ENCODE data around the gene MYO7B.

Gene MYO7B

GRCh38 chr2:127633556-127634065, 98.1 kb downstream of the MYO7B start (continued):
- TF ChIP-seq CSRNP3 (CRISPR knock-in tag; IDR thresholded peaks at IDR 0.05) (no peak), ZFP30 (CRISPR knock-in tag; IDR thresholded peaks at IDR 0.05) (no peak), ZNF70 (CRISPR knock-in tag; IDR thresholded peaks at IDR 0.05) (no peak), PPARA (CRISPR knock-in tag; IDR thresholded peaks at IDR 0.05; ENCODE audit: borderline replicate concordance) (no peak), RARB (CRISPR knock-in tag; IDR thresholded peaks at IDR 0.05) (no peak), ZFP3 (CRISPR knock-in tag; IDR thresholded peaks at IDR 0.05) (no peak), TOX (CRISPR knock-in tag; IDR thresholded peaks at IDR 0.05; ENCODE audit: borderline replicate concordance) (no peak), ZNF565 (CRISPR knock-in tag; conservative IDR thresholded peaks at IDR 0.05; ENCODE audit: low read depth) (no peak)
- TF ChIP-seq, protein P1, sequence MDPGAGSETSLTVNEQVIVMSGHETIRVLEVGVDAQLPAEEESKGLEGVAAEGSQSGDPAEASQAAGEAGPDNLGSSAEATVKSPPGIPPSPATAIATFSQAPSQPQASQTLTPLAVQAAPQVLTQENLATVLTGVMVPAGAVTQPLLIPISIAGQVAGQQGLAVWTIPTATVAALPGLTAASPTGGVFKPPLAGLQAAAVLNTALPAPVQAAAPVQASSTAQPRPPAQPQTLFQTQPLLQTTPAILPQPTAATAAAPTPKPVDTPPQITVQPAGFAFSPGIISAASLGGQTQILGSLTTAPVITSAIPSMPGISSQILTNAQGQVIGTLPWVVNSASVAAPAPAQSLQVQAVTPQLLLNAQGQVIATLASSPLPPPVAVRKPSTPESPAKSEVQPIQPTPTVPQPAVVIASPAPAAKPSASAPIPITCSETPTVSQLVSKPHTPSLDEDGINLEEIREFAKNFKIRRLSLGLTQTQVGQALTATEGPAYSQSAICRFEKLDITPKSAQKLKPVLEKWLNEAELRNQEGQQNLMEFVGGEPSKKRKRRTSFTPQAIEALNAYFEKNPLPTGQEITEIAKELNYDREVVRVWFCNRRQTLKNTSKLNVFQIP (CRISPR knock-in tag; IDR thresholded peaks at IDR 0.05; ENCODE audit: borderline replicate concordance, low read depth), result no peak
- TF ChIP-seq, protein P2, sequence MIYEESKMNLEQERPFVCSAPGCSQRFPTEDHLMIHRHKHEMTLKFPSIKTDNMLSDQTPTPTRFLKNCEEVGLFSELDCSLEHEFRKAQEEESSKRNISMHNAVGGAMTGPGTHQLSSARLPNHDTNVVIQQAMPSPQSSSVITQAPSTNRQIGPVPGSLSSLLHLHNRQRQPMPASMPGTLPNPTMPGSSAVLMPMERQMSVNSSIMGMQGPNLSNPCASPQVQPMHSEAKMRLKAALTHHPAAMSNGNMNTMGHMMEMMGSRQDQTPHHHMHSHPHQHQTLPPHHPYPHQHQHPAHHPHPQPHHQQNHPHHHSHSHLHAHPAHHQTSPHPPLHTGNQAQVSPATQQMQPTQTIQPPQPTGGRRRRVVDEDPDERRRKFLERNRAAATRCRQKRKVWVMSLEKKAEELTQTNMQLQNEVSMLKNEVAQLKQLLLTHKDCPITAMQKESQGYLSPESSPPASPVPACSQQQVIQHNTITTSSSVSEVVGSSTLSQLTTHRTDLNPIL (CRISPR knock-in tag; IDR thresholded peaks at IDR 0.05; ENCODE audit: low read depth), result no peak

DNA sequence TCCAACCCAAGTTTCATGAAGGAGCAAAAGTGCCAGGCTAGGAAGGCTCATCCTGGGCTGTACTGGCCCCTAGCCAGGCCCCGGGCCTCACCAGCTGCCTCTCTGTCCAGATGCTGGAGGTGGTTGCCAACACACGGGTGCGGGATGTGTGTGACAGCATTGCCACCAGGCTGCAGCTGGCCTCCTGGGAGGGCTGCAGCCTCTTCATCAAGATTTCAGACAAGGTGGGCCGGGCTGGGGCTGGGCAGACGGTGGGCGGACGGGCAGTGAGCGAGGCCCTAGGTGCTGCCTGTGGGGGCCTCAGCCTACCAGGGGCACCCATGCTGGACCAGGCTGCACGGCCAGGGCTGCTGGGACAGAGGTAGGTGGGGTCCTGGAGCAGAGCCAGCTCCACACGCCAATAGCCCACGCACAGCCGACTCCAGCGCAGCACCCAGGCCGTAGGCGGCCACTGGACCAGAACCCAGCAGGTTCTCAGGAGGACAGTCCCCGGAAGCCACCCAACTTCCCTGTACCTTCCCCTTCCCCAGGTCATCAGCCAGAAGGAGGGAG, 98.7 kb downstream of the MYO7B start:
- ATAC-seq, result no peak
- TF ChIP-seq TCF4 (CRISPR knock-in tag; IDR thresholded peaks at IDR 0.05; ENCODE audit: borderline replicate concordance) (no peak), CSRNP3 (CRISPR knock-in tag; IDR thresholded peaks at IDR 0.05) (no peak), CSDC2 (CRISPR knock-in tag; IDR thresholded peaks at IDR 0.05) (no peak), ARNTL (CRISPR knock-in tag; IDR thresholded peaks at IDR 0.05; ENCODE audit: borderline replicate concordance, low read depth) (no peak), TOX (CRISPR knock-in tag; IDR thresholded peaks at IDR 0.05; ENCODE audit: borderline replicate concordance) (no peak), ZFP3 (CRISPR knock-in tag; IDR thresholded peaks at IDR 0.05) (no peak), PPARA (CRISPR knock-in tag; IDR thresholded peaks at IDR 0.05; ENCODE audit: borderline replicate concordance) (no peak), PATZ1 (CRISPR knock-in tag; IDR thresholded peaks at IDR 0.05; ENCODE audit: borderline replicate concordance) (no peak), ZFP30 (CRISPR knock-in tag; IDR thresholded peaks at IDR 0.05) (no peak), RARB (CRISPR knock-in tag; IDR thresholded peaks at IDR 0.05) (no peak), ZNF70 (CRISPR knock-in tag; IDR thresholded peaks at IDR 0.05) (no peak), ESRRG (CRISPR knock-in tag; IDR thresholded peaks at IDR 0.05) (no peak), ZC3H10 (CRISPR knock-in tag; IDR thresholded peaks at IDR 0.05) (no peak), SNAI2 (CRISPR knock-in tag; IDR thresholded peaks at IDR 0.05) (no peak), BACH2 (CRISPR knock-in tag; IDR thresholded peaks at IDR 0.05; ENCODE audit: borderline replicate concordance) (no peak)

DNA sequence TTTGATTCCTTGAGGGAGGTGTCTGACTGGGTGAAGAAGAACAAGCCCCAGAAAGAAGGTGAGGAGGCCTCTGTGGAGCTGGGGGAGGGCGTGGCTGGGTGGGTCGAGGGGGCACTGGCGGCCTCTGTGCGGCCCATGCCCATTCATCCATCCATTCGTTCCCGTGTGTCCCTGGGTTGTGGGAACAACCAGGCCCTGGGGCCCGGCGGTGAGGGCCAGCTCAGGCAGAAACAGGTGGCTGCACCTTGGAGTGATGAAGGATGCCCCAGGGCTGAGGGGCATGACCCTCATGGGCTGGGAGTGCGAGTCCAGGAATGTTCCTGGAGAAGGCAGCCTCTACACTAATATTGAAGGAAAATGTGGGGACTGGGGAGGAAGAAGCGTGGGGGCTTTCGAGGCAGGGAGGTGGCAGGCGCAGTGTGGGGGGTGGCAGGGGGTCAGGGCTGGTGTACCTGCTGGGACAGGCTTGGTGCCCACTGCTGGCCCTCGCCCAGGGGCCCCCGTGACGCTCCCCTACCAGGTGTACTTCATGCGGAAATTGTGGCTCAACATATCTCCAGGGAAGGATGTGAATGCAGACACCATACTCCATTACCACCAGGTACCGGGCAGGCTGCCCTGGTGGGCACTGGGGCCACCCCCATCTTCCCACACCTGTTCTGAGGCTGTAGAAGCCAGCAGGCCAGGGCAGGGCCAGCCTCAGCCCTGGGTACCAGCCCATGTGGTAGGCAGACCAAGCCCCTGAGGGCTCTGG, 99.3 kb downstream of the MYO7B start:
- TF ChIP-seq, protein P2 (CRISPR knock-in tag; IDR thresholded peaks at IDR 0.05; ENCODE audit: low read depth), result no peak
- TF ChIP-seq ZFP3 (CRISPR knock-in tag; IDR thresholded peaks at IDR 0.05), result no peak
- no peak for TF ChIP-seq ZNF8 (CRISPR knock-in tag; IDR thresholded peaks at IDR 0.05)
- no peak for TF ChIP-seq BACH2 (CRISPR knock-in tag; IDR thresholded peaks at IDR 0.05; ENCODE audit: borderline replicate concordance)
- TF ChIP-seq TOX (CRISPR knock-in tag; IDR thresholded peaks at IDR 0.05; ENCODE audit: borderline replicate concordance), result no peak
- no peak for TF ChIP-seq ARNTL (CRISPR knock-in tag; IDR thresholded peaks at IDR 0.05; ENCODE audit: borderline replicate concordance, low read depth)
- TF ChIP-seq CSDC2 (CRISPR knock-in tag; IDR thresholded peaks at IDR 0.05), result no peak
- TF ChIP-seq ZC3H10 (CRISPR knock-in tag; IDR thresholded peaks at IDR 0.05), result no peak
- TF ChIP-seq GLIS3 (CRISPR knock-in tag; IDR thresholded peaks at IDR 0.05), result no peak
- no peak for ATAC-seq

All from SK-N-SH treated with all-trans-retinoic acid at 6 μM for 48 hours (cell line).